Measurements from ENCODE around the gene COL5A1.

The COL5A1 gene

GRCh38 chr9:134686896-134687295 is 45.3 kb downstream of the COL5A1 start:
- Histone ChIP-seq H3K27me3 (ENCODE audit: insufficient read depth, poor library complexity, severe bottlenecking) (no peaks in the 10 kb centered on the region), H3K27ac (replicated peaks) (no peak overlapping the region), H3K4me3 (replicated peaks; ENCODE audit: insufficient read depth, low read length) (no peak overlapping the region)
- no peak for TF ChIP-seq POLR2AphosphoS5 (IDR thresholded peaks at IDR 0.05; ENCODE audit: low read depth)
- no peak for DNase-seq (ENCODE audit: low read depth in 1 of 2, low spot score in 1 of 2)

- DNase-seq (ENCODE audit: low read depth in 1 of 2, low spot score in 1 of 2) = no peak
- TF ChIP-seq SPI1 (IDR thresholded peaks at IDR 0.05; ENCODE audit: borderline replicate concordance, low read depth) (no peak), REST (IDR thresholded peaks at IDR 0.05; ENCODE audit: insufficient replicate concordance, low read depth) (no peak), GABPA (IDR thresholded peaks at IDR 0.05; ENCODE audit: low read depth) (no peak), POLR2AphosphoS5 (IDR thresholded peaks at IDR 0.05; ENCODE audit: low read depth) (no peak), CTCF (IDR thresholded peaks at IDR 0.05; ENCODE audit: insufficient read depth, low read length) (no peak)
- H3K27ac ChIP-seq (replicated peaks) = no peak overlapping the region
- H3K27me3 ChIP-seq (ENCODE audit: insufficient read depth, poor library complexity, severe bottlenecking) = peaks cover under 1% of the 10 kb centered on the region
- H3K4me3 ChIP-seq (replicated peaks; ENCODE audit: insufficient read depth, low read length) = no peak overlapping the region
Observed at GRCh38 chr9:134687556-134687955, 46.0 kb downstream of the COL5A1 start.

GRCh38 chr9:134688231-134688630 is 46.6 kb downstream of the COL5A1 start:
- H3K4me3 ChIP-seq (replicated peaks; ENCODE audit: insufficient read depth, low read length) = no peak overlapping the region
- TF ChIP-seq GABPA (IDR thresholded peaks at IDR 0.05; ENCODE audit: low read depth) (no peak), POLR2AphosphoS5 (IDR thresholded peaks at IDR 0.05; ENCODE audit: low read depth) (no peak), SPI1 (IDR thresholded peaks at IDR 0.05; ENCODE audit: borderline replicate concordance, low read depth) (no peak), CTCF (IDR thresholded peaks at IDR 0.05; ENCODE audit: insufficient read depth, low read length) (no peak), REST (IDR thresholded peaks at IDR 0.05; ENCODE audit: insufficient replicate concordance, low read depth) (no peak)
- no peak overlapping the region for H3K27ac ChIP-seq (replicated peaks)
- peaks cover 2% of the 10 kb centered on the region for H3K27me3 ChIP-seq (ENCODE audit: insufficient read depth, poor library complexity, severe bottlenecking)
- DNase-seq (ENCODE audit: low read depth in 1 of 2, low spot score in 1 of 2) = no peak

- Histone ChIP-seq H3K4me3 (replicated peaks; ENCODE audit: insufficient read depth, low read length) (no peak overlapping the region), H3K27ac (replicated peaks) (no peak overlapping the region), H3K27me3 (ENCODE audit: insufficient read depth, poor library complexity, severe bottlenecking) (peaks cover 2% of the 10 kb centered on the region)
- no peak for DNase-seq (ENCODE audit: low read depth in 1 of 2, low spot score in 1 of 2)
- TF ChIP-seq REST (IDR thresholded peaks at IDR 0.05; ENCODE audit: insufficient replicate concordance, low read depth) (no peak), GABPA (IDR thresholded peaks at IDR 0.05; ENCODE audit: low read depth) (no peak), CTCF (IDR thresholded peaks at IDR 0.05; ENCODE audit: insufficient read depth, low read length) (no peak), POLR2AphosphoS5 (IDR thresholded peaks at IDR 0.05; ENCODE audit: low read depth) (no peak), SPI1 (IDR thresholded peaks at IDR 0.05; ENCODE audit: borderline replicate concordance, low read depth) (no peak)
Observed at GRCh38 chr9:134688661-134689320, 47.2 kb downstream of the COL5A1 start.

Measured in HL-60 (cell line).